HG03432 (cell line): ENCODE measurements around the gene RDH16.
A peak's percentile ranks its signal among the peaks of the same experiment; 100 is the strongest.
"Not testable (repeated sequence)": the region's sequence is repeated elsewhere in the genome, so short reads cannot be mapped to it uniquely, and the experiment has no call there.

Experiments
- ATAC-seq: cut with Tn5 transposase; IDR thresholded peaks from one replicate; pipeline ENCODE4 v1.9.1; 2021; ENCODE audit warnings: mild to moderate bottlenecking, moderate library complexity; ENCODE audit not compliant: unreplicated experiment

RDH16 gene

GRCh38 chr12:56989861-56990610 lies 32.6 kb upstream of the RDH16 start:
- no peak for ATAC-seq

GRCh38 chr12:56988207-56988739 lies 30.9 kb upstream of the RDH16 start:
- ATAC-seq = no peak

- peak; percentile 58 for ATAC-seq
Observed at GRCh38 chr12:56987551-56988053, 30.2 kb upstream of the RDH16 start.

GRCh38 chr12:56987011-56987410 lies 29.6 kb upstream of the RDH16 start:
- ATAC-seq = no peak

- ATAC-seq = not testable (repeated sequence)
Observed at GRCh38 chr12:56985714-56986113, 28.3 kb upstream of the RDH16 start.

- ATAC-seq = no peak
Observed at GRCh38 chr12:56983386-56983785, 26.0 kb upstream of the RDH16 start.

- ATAC-seq = not testable (repeated sequence)
Observed at GRCh38 chr12:56982578-56983236, 25.3 kb upstream of the RDH16 start.

- no peak for ATAC-seq
Observed at GRCh38 chr12:56980941-56981530, 23.6 kb upstream of the RDH16 start.

- ATAC-seq = no peak
Observed at GRCh38 chr12:56980268-56980667, 22.9 kb upstream of the RDH16 start.

GRCh38 chr12:56979628-56980027 lies 22.2 kb upstream of the RDH16 start:
- ATAC-seq = no peak

GRCh38 chr12:56978397-56979138 lies 21.2 kb upstream of the RDH16 start:
- no peak for ATAC-seq

- not testable (repeated sequence) for ATAC-seq
Observed at GRCh38 chr12:56977361-56977760, 20.0 kb upstream of the RDH16 start.

GRCh38 chr12:56974224-56974623 lies 16.8 kb upstream of the RDH16 start:
- not testable (repeated sequence) for ATAC-seq

GRCh38 chr12:56968910-56969309 lies 11.5 kb upstream of the RDH16 start:
- ATAC-seq = not testable (repeated sequence)

GRCh38 chr12:56965997-56966642 lies 8.7 kb upstream of the RDH16 start:
- not testable (repeated sequence) for ATAC-seq

- ATAC-seq = not testable (repeated sequence)
Observed at GRCh38 chr12:56965124-56965523, 7.7 kb upstream of the RDH16 start.

- not testable (repeated sequence) for ATAC-seq
Observed at GRCh38 chr12:56963557-56963956, 6.1 kb upstream of the RDH16 start.

GRCh38 chr12:56962247-56962646 lies 4.8 kb upstream of the RDH16 start:
- ATAC-seq = not testable (repeated sequence)

GRCh38 chr12:56958422-56958821 lies 1.0 kb upstream of the RDH16 start:
- no peak for ATAC-seq

GRCh38 chr12:56955631-56956256 lies 1.7 kb downstream of the RDH16 start:
- ATAC-seq = no peak
